Sigmoid colon (tissue), 7 donors: ENCODE data around the gene CAPRIN1. TPM values are rescaled to one million over a fixed set of nuclear protein-coding genes. Genes with fewer than 3 reads are reported as not detected.

Experiments
- DNase-seq: peaks from one replicate; pipeline ENCODE4 v3.0.0-alpha.2; 2019
- H3K27ac ChIP-seq, 4 donors: fragments of 200-600 bp; sonication (generic); one replicate each; pipeline ENCODE4 v1.5.1; 2016 to 2019; ENCODE audit warnings: mild to moderate bottlenecking in 1 of 4
- H3K27me3 ChIP-seq, 3 donors: fragments of 200-600 bp; sonication (generic); one replicate each; pipeline ENCODE4 v1.5.1; 2019; ENCODE audit warnings: mild to moderate bottlenecking in 1 of 3
- H3K36me3 ChIP-seq, 4 donors: fragments of 200-600 bp; sonication (generic); one replicate each; pipeline ENCODE4 v1.5.1; 2016 to 2019
- H3K4me1 ChIP-seq, 4 donors: fragments of 200-600 bp; sonication (generic); one replicate each; pipeline ENCODE4 v1.5.1; 2017 to 2019
- H3K4me3 ChIP-seq, 4 donors: fragments of 200-600 bp; sonication (generic); one replicate each; pipeline ENCODE4 v1.5.1; 2017 to 2019; ENCODE audit warnings: mild to moderate bottlenecking in 2 of 4, moderate library complexity in 1 of 4
- H3K9me3 ChIP-seq, 4 donors: fragments of 200-600 bp in 3 of 4; sonication (generic) in 3 of 4; one replicate each; pipeline versions ENCODE4 v1.5.1 to v1.6.1; 2013 to 2019
- EP300 ChIP-seq, 4 donors: sonication (generic); formaldehyde crosslinking; IDR thresholded peaks; one replicate each; pipeline ENCODE4 v1.6.1; 2017; ENCODE audit warnings: antibody characterized with exemption in 4 of 4
- POLR2A ChIP-seq, 2 donors: fragments of 450-650 bp; IDR thresholded peaks; one replicate each; pipeline ENCODE4 v1.6.1; 2016; ENCODE audit warnings: antibody characterized with exemption in 2 of 2, mild to moderate bottlenecking in 2 of 2, moderate library complexity in 2 of 2
- POLR2AphosphoS5 ChIP-seq, 4 donors: sonication (generic); formaldehyde crosslinking; IDR thresholded peaks; one replicate each; pipeline ENCODE4 v1.6.1; 2017; ENCODE audit warnings: antibody characterized with exemption in 4 of 4
- WGBS, 2 donors: extraction: QIAGEN DNeasy Blood & Tissue Kit; methylation state at CpG; one replicate each; pipeline ENCODE4 v1.1.7; 2013; 5-methylcytosine and 5-hydroxymethylcytosine counted together
- intact Hi-C: fragments of 100-400 bp; cut with DNase I; formaldehyde crosslinking; loops from one replicate; pipeline ENCODE4 v1.15.1; 2023
- polyA plus RNA-seq, 3 donors: library from polyadenylated mRNA; stranded (reverse); fragments of 200-250 nt; gene quantifications; one replicate each; pipeline ENCODE4 v1.2.3, GENCODE V29; 2013
- total RNA-seq, 4 donors: library from RNA; depleted of rRNA; stranded (reverse); fragments of >200 nt; gene quantifications; one replicate each; pipeline ENCODE4 v1.1.0, GENCODE V29; 2016
- TF ChIP-seq, protein P1 (sequence below), 4 experiments: fragments of 450-650 bp in 3 of 4; fragments of 200-600 bp in 1 of 4; IDR thresholded peaks; one replicate each; pipeline ENCODE4 v1.5.1; 2016 to 2019; ENCODE audit warnings: antibody characterized with exemption in 4 of 4, mild to moderate bottlenecking in 3 of 4, moderate library complexity in 2 of 4
- donor health status: healthy with polysubstance abuse.
- donor health status: Bipolar disorder and iron deficiency.
- donor health status: healthy.

CAPRIN1 gene
- total and polyA plus RNA-seq, 7 donors: 63.1 to 118 (median 107) TPM

DNA sequence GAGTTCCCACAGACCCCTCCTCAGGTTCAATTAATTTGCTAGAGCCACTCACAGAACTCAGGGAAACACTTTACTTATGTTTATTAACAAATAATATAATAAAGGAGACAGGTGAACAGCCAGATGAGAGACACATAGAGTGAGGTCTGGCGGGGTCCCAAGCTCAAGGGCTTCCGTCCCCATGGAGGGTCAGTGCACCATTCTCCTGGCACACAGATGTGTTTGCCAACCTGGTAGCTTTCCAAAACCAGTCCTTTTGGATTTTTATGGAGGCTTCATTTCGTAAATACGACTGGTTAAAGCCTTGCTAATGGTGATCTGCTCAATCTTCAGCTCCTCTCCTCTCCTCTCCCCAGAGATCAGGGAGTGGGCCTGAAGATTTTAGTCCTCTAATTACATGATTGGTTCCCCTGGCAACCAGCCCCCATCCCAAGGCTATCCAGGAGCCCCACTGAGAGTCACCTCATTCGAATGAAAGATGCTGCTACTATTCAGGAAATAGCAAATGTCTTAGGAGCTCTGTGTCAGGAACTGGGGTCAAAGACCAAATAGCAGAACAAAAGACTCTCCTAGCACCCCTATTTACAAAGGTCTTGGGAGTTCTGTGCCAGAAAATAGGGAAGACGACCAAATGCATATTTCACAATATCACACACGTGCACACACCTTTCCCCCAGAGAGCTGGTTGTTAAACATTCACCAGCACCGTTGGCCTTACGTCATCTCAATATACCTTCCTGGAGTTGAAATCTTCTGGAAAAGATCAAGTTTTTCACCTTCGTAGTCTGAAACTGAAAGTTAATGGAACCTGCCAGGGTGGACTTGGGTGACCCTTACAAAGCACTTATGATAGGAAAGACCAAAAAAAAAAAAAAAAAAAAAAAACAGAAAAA is 23.8 kb upstream of the CAPRIN1 start:
- no peak overlapping the region for H3K4me3 ChIP-seq
- intact Hi-C loops: no loop called here
- 15 to 64% methylated on average over 10 of the region's 10 CpGs for WGBS, 2 donors
- H3K36me3 ChIP-seq: no peaks in the 10 kb centered on the region
- H3K4me1 ChIP-seq: no peaks in the 10 kb centered on the region
- peaks cover 0 to 2% (median 0%) of the 10 kb centered on the region in 4 donors for H3K9me3 ChIP-seq
- no peak overlapping the region for H3K27ac ChIP-seq
- DNase-seq: no peak
- TF ChIP-seq EP300 (IDR thresholded peaks at IDR 0.05): no peak
- no peak for TF ChIP-seq POLR2AphosphoS5 (IDR thresholded peaks at IDR 0.05)
- TF ChIP-seq, protein P1, sequence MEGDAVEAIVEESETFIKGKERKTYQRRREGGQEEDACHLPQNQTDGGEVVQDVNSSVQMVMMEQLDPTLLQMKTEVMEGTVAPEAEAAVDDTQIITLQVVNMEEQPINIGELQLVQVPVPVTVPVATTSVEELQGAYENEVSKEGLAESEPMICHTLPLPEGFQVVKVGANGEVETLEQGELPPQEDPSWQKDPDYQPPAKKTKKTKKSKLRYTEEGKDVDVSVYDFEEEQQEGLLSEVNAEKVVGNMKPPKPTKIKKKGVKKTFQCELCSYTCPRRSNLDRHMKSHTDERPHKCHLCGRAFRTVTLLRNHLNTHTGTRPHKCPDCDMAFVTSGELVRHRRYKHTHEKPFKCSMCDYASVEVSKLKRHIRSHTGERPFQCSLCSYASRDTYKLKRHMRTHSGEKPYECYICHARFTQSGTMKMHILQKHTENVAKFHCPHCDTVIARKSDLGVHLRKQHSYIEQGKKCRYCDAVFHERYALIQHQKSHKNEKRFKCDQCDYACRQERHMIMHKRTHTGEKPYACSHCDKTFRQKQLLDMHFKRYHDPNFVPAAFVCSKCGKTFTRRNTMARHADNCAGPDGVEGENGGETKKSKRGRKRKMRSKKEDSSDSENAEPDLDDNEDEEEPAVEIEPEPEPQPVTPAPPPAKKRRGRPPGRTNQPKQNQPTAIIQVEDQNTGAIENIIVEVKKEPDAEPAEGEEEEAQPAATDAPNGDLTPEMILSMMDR (IDR thresholded peaks at IDR 0.05): no peak
- TF ChIP-seq POLR2A (IDR thresholded peaks at IDR 0.05): no peak
- no peaks in the 10 kb centered on the region for H3K27me3 ChIP-seq

DNA sequence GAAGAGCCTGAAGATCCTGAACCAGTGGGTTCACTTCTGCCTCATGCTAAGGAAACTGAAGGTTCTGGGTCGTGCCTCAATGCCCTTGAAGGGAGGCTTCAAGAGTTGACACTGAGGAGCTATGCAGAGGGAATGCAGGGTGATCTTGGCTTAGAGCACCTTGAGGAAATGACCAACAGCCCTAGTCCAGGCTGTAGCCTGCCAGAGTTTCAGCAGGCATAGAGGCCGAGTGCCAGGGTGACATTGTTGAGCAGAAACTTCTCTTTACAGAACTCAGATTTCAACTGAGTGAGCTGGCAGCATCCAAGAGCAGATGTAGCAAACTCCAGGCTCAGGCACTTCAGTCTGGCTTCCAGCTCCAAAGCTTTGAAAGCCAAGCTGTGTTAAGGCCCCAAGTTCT is 23.1 kb upstream of the CAPRIN1 start:
- DNase-seq: no peak
- intact Hi-C loops: no loop called here
- H3K36me3 ChIP-seq: no peaks in the 10 kb centered on the region
- TF ChIP-seq POLR2AphosphoS5 (IDR thresholded peaks at IDR 0.05) (no peak), EP300 (IDR thresholded peaks at IDR 0.05) (no peak), POLR2A (IDR thresholded peaks at IDR 0.05) (no peak)
- TF ChIP-seq, protein P1 (IDR thresholded peaks at IDR 0.05): no peak
- no peak overlapping the region for H3K4me3 ChIP-seq
- no peaks in the 10 kb centered on the region for H3K27me3 ChIP-seq
- H3K4me1 ChIP-seq: no peaks in the 10 kb centered on the region
- peak overlapping the region in 1 of 4 donors; percentile 22 for H3K27ac ChIP-seq
- H3K9me3 ChIP-seq: no peaks in the 10 kb centered on the region
- WGBS, 2 donors: 13 to 54% methylated on average over 2 of the region's 2 CpGs

DNA sequence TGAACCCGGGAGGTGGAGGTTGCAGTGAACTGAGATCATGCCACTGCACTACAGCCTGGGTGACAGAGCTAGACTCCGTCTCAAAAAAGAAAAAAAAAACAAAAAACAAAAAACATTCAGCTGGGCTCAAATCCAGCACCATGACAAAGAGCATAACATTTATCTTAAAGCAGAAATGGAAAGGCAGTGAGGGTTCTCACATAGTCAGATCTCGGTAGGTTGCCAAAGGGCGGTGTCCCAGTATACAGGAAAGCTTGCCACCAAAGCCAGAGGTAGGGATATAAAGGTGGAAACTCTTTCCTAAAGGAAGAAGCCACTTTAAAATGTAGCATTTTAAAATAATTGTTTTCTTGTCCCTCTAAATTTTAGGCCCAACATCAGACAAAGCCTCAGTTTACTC is 22.4 kb upstream of the CAPRIN1 start:
- Histone ChIP-seq H3K27me3 (no peaks in the 10 kb centered on the region), H3K4me1 (no peaks in the 10 kb centered on the region), H3K27ac (no peak overlapping the region), H3K9me3 (no peaks in the 10 kb centered on the region), H3K36me3 (no peaks in the 10 kb centered on the region), H3K4me3 (no peak overlapping the region)
- no peak for DNase-seq
- intact Hi-C loops: no loop called here
- TF ChIP-seq POLR2AphosphoS5 (IDR thresholded peaks at IDR 0.05): no peak
- TF ChIP-seq EP300 (IDR thresholded peaks at IDR 0.05): no peak
- TF ChIP-seq, protein P1 (IDR thresholded peaks at IDR 0.05): no peak
- TF ChIP-seq POLR2A (IDR thresholded peaks at IDR 0.05): no peak
- WGBS, 2 donors: 24 to 68% methylated on average over 4 of the region's 4 CpGs

DNA sequence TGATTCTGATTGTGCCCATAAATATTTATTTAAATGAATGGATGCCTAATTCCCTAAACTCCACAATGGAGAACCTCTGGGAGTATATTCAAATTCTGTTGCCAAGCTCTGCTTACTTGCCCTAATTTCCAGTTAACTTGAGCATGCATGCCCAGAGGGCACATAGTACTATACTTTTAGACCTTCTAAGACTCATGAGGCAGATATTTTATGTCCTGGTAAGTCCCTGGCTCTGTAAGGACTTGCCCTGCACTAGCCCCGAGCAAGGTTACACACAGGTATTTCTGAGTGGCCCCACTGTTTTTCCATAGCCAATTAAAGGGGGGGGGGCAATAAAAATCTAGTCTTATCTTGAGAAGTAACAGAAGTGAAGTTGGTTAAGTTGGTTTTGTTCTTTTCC is 21.1 kb upstream of the CAPRIN1 start:
- H3K4me3 ChIP-seq: no peak overlapping the region

More for the DNA sequence above, 21.1 kb upstream of the CAPRIN1 start:
- Histone ChIP-seq H3K4me1 (no peaks in the 10 kb centered on the region), H3K36me3 (no peaks in the 10 kb centered on the region), H3K27me3 (no peaks in the 10 kb centered on the region), H3K27ac (no peak overlapping the region), H3K9me3 (no peaks in the 10 kb centered on the region)
- TF ChIP-seq EP300 (IDR thresholded peaks at IDR 0.05) (no peak), POLR2AphosphoS5 (IDR thresholded peaks at IDR 0.05) (no peak), POLR2A (IDR thresholded peaks at IDR 0.05) (no peak)
- TF ChIP-seq, protein P1 (IDR thresholded peaks at IDR 0.05): no peak
- intact Hi-C loops: no loop called here
- WGBS, 2 donors: 19 to 50% methylated on average over 1 of the region's 1 CpG
- no peak for DNase-seq
